Measurements from ENCODE around the gene ATXN2.

- TF ChIP-seq CTCF (IDR thresholded peaks at IDR 0.05) (no peak), POLR2A (IDR thresholded peaks at IDR 0.05) (no peak)
Measured at GRCh38 chr12:111430433-111431353, 168.4 kb downstream of the ATXN2 start.
